ENCODE results near the gene MBD3L2. TPM values are rescaled to one million over a fixed set of nuclear protein-coding genes. Genes with fewer than 3 reads are reported as not detected.
"Not testable (repeated sequence)": the region's sequence is repeated elsewhere in the genome, so short reads cannot be mapped to it uniquely, and the experiment has no call there.

The MBD3L2 gene
- total RNA-seq, 1 donor from 2014 or later = 1.5 TPM

GRCh38 chr19:7006135-7006704 lies 42.9 kb upstream of the MBD3L2 start:
- Mint-ChIP-seq H3K27me3 (ENCODE audit: unreplicated experiment) (no peaks in the 10 kb centered on the region), H3K9me3 (ENCODE audit: unreplicated experiment) (peaks cover 3% of the 10 kb centered on the region), H3K27ac (ENCODE audit: unreplicated experiment) (no peak overlapping the region), H3K36me3 (ENCODE audit: unreplicated experiment) (no peaks in the 10 kb centered on the region), H3K4me3 (ENCODE audit: unreplicated experiment) (no peak overlapping the region), H3K4me1 (ENCODE audit: low read depth, unreplicated experiment) (no peaks in the 10 kb centered on the region)
- DNase-seq = no peak
- no peak for TF ChIP-seq CTCF (IDR thresholded peaks at IDR 0.05; ENCODE audit: partially characterized antibody, unreplicated experiment)

GRCh38 chr19:7007859-7008258 lies 41.3 kb upstream of the MBD3L2 start:
- Mint-ChIP-seq H3K9me3 (ENCODE audit: unreplicated experiment) (peaks cover 2% of the 10 kb centered on the region), H3K4me3 (ENCODE audit: unreplicated experiment) (no peak overlapping the region), H3K36me3 (ENCODE audit: unreplicated experiment) (no peaks in the 10 kb centered on the region), H3K4me1 (ENCODE audit: low read depth, unreplicated experiment) (no peaks in the 10 kb centered on the region), H3K27ac (ENCODE audit: unreplicated experiment) (no peak overlapping the region), H3K27me3 (ENCODE audit: unreplicated experiment) (no peaks in the 10 kb centered on the region)
- DNase-seq = no peak
- no peak for TF ChIP-seq CTCF (IDR thresholded peaks at IDR 0.05; ENCODE audit: partially characterized antibody, unreplicated experiment)

GRCh38 chr19:7010722-7011593 lies 38.2 kb upstream of the MBD3L2 start:
- no peaks in the 10 kb centered on the region for H3K27me3 Mint-ChIP-seq (ENCODE audit: unreplicated experiment)
- H3K27ac Mint-ChIP-seq (ENCODE audit: unreplicated experiment) = no peak overlapping the region
- DNase-seq = no peak
- H3K36me3 Mint-ChIP-seq (ENCODE audit: unreplicated experiment) = no peaks in the 10 kb centered on the region
- no peak for TF ChIP-seq CTCF (IDR thresholded peaks at IDR 0.05; ENCODE audit: partially characterized antibody, unreplicated experiment)
- H3K4me3 Mint-ChIP-seq (ENCODE audit: unreplicated experiment) = no peak overlapping the region
- H3K4me1 Mint-ChIP-seq (ENCODE audit: low read depth, unreplicated experiment) = no peaks in the 10 kb centered on the region
- H3K9me3 Mint-ChIP-seq (ENCODE audit: unreplicated experiment) = peaks cover 3% of the 10 kb centered on the region

- DNase-seq = no peak
- Mint-ChIP-seq H3K4me1 (ENCODE audit: low read depth, unreplicated experiment) (no peaks in the 10 kb centered on the region), H3K36me3 (ENCODE audit: unreplicated experiment) (no peaks in the 10 kb centered on the region), H3K27ac (ENCODE audit: unreplicated experiment) (no peak overlapping the region), H3K27me3 (ENCODE audit: unreplicated experiment) (no peaks in the 10 kb centered on the region), H3K4me3 (ENCODE audit: unreplicated experiment) (no peak overlapping the region), H3K9me3 (ENCODE audit: unreplicated experiment) (peaks cover 3% of the 10 kb centered on the region)
- TF ChIP-seq CTCF (IDR thresholded peaks at IDR 0.05; ENCODE audit: partially characterized antibody, unreplicated experiment) = no peak
These were observed 35.4 kb upstream of the MBD3L2 start for GRCh38 chr19:7013678-7014077.

- H3K4me1 Mint-ChIP-seq (ENCODE audit: low read depth, unreplicated experiment) = no peaks in the 10 kb centered on the region
- H3K9me3 Mint-ChIP-seq (ENCODE audit: unreplicated experiment) = peaks cover 1% of the 10 kb centered on the region
- no peak overlapping the region for H3K27ac Mint-ChIP-seq (ENCODE audit: unreplicated experiment)
- DNase-seq = no peak
- TF ChIP-seq CTCF (IDR thresholded peaks at IDR 0.05; ENCODE audit: partially characterized antibody, unreplicated experiment) = no peak
- no peaks in the 10 kb centered on the region for H3K27me3 Mint-ChIP-seq (ENCODE audit: unreplicated experiment)
- no peaks in the 10 kb centered on the region for H3K36me3 Mint-ChIP-seq (ENCODE audit: unreplicated experiment)
- H3K4me3 Mint-ChIP-seq (ENCODE audit: unreplicated experiment) = no peak overlapping the region
These were observed 30.3 kb upstream of the MBD3L2 start for GRCh38 chr19:7018828-7019227.

- not testable (repeated sequence) for DNase-seq; H3K27me3 Mint-ChIP-seq (ENCODE audit: unreplicated experiment); H3K4me1 Mint-ChIP-seq (ENCODE audit: low read depth, unreplicated experiment); H3K9me3 Mint-ChIP-seq (ENCODE audit: unreplicated experiment); H3K36me3 Mint-ChIP-seq (ENCODE audit: unreplicated experiment); H3K27ac Mint-ChIP-seq (ENCODE audit: unreplicated experiment); H3K4me3 Mint-ChIP-seq (ENCODE audit: unreplicated experiment)
These were observed 27.8 kb upstream of the MBD3L2 start, which contains the start of gene MBD3L2B for GRCh38 chr19:7021331-7021730. Gene MBD3L2B (minus strand): TSS chr19:7021431. CDS start chr19:7021397, 34 bp downstream.

- not testable (repeated sequence) for H3K27ac Mint-ChIP-seq (ENCODE audit: unreplicated experiment); H3K4me1 Mint-ChIP-seq (ENCODE audit: low read depth, unreplicated experiment); H3K9me3 Mint-ChIP-seq (ENCODE audit: unreplicated experiment); H3K36me3 Mint-ChIP-seq (ENCODE audit: unreplicated experiment); H3K27me3 Mint-ChIP-seq (ENCODE audit: unreplicated experiment); DNase-seq; H3K4me3 Mint-ChIP-seq (ENCODE audit: unreplicated experiment)
These were observed 20.3 kb upstream of the MBD3L2 start for GRCh38 chr19:7028790-7029189.
